ENCODE data around the gene NPHP1. TPM values are rescaled to one million over a fixed set of nuclear protein-coding genes. Genes with fewer than 3 reads are reported as not detected.

Gene NPHP1
- total RNA-seq, 1 donor from 2014 or later = 4.8 TPM

GRCh38 chr2:110146183-110146944 lies 58.4 kb downstream of the NPHP1 start:
- intact Hi-C loops (cut with DNase I) = loop anchor here (2.0 kb wide), 1 partner anchor 20 kb away; no protein-coding TSS in a partner anchor
- no peak for DNase-seq (ENCODE audit: low spot score)

- no peak for DNase-seq (ENCODE audit: low spot score)
- intact Hi-C loops (cut with DNase I) = no loop called here
Observed at GRCh38 chr2:110143982-110144381, 60.8 kb downstream of the NPHP1 start.

GRCh38 chr2:110140401-110140800 lies 64.4 kb downstream of the NPHP1 start:
- intact Hi-C loops (cut with DNase I) = no loop called here
- no peak for DNase-seq (ENCODE audit: low spot score)

- DNase-seq (ENCODE audit: low spot score) = no peak
- intact Hi-C loops (cut with DNase I) = no loop called here
Observed at GRCh38 chr2:110134025-110134424, 70.8 kb downstream of the NPHP1 start.

- no peak for DNase-seq (ENCODE audit: low spot score)
- intact Hi-C loops (cut with DNase I) = no loop called here
Observed at GRCh38 chr2:110131166-110131565, 73.6 kb downstream of the NPHP1 start.

- DNase-seq (ENCODE audit: low spot score) = no peak
Observed at GRCh38 chr2:110130757-110131156, 74.1 kb downstream of the NPHP1 start.

GRCh38 chr2:110126906-110127305 lies 77.9 kb downstream of the NPHP1 start:
- no peak for DNase-seq (ENCODE audit: low spot score)

More at GRCh38 chr2:110130757-110131156, 74.1 kb downstream of the NPHP1 start:
- intact Hi-C loops (cut with DNase I) = no loop called here

GRCh38 chr2:110126086-110126773 lies 78.6 kb downstream of the NPHP1 start:
- intact Hi-C loops (cut with DNase I) = loop anchor here (2.0 kb wide), 1 partner anchor 21 kb away; no protein-coding TSS in a partner anchor
- DNase-seq (ENCODE audit: low spot score) = no peak

More at GRCh38 chr2:110126906-110127305, 77.9 kb downstream of the NPHP1 start:
- intact Hi-C loops (cut with DNase I) = loop anchor here (2.0 kb wide), 1 partner anchor 20 kb away; no protein-coding TSS in a partner anchor

- intact Hi-C loops (cut with DNase I) = no loop called here
- no peak for DNase-seq (ENCODE audit: low spot score)
Observed at GRCh38 chr2:110124939-110125691, 79.7 kb downstream of the NPHP1 start.

GRCh38 chr2:110124038-110124825 lies 80.6 kb downstream of the NPHP1 start:
- DNase-seq (ENCODE audit: low spot score) = no peak
- intact Hi-C loops (cut with DNase I) = no loop called here

GRCh38 chr2:110121592-110121991 lies 83.2 kb downstream of the NPHP1 start:
- intact Hi-C loops (cut with DNase I) = no loop called here
- DNase-seq (ENCODE audit: low spot score) = no peak

- intact Hi-C loops (cut with DNase I) = no loop called here
Observed at GRCh38 chr2:110121052-110121334, 83.8 kb downstream of the NPHP1 start.

GRCh38 chr2:110120171-110121051 lies 84.4 kb downstream of the NPHP1 start:
- intact Hi-C loops (cut with DNase I) = no loop called here
- no peak for DNase-seq (ENCODE audit: low spot score)

More at GRCh38 chr2:110121052-110121334, 83.8 kb downstream of the NPHP1 start:
- DNase-seq (ENCODE audit: low spot score) = no peak

- peak; percentile 80 for DNase-seq (ENCODE audit: low spot score)
- intact Hi-C loops (cut with DNase I) = no loop called here
Observed at GRCh38 chr2:110116033-110116710, 88.6 kb downstream of the NPHP1 start.

GRCh38 chr2:110115291-110116032 lies 89.4 kb downstream of the NPHP1 start, which contains the start of gene MALL:
Gene MALL (minus strand): TSS chr2:110115822. CDS start chr2:110115792, 30 bp downstream.
- intact Hi-C loops (cut with DNase I) = no loop called here
- no peak for DNase-seq (ENCODE audit: low spot score)

GRCh38 chr2:110114831-110115255 lies 90.0 kb downstream of the NPHP1 start:
- intact Hi-C loops (cut with DNase I) = no loop called here
- no peak for DNase-seq (ENCODE audit: low spot score)

GRCh38 chr2:110113961-110114591 lies 90.7 kb downstream of the NPHP1 start:
- intact Hi-C loops (cut with DNase I) = no loop called here
- peak; percentile 74 for DNase-seq (ENCODE audit: low spot score)

All from cardiac septum (tissue), 1 donor.